ENCODE measurements around the gene ARF1. TPM values are rescaled to one million over a fixed set of nuclear protein-coding genes. Genes with fewer than 3 reads are reported as not detected.

ARF1 gene
- total and polyA plus RNA-seq, 9 donors: 109 to 313 (median 284) TPM

- DNase-seq: no peak
- Histone ChIP-seq H3K36me3 (ENCODE audit: control insufficient read depth, insufficient read depth, low read length) (no peaks in the 10 kb centered on the region), H3K27me3 (ENCODE audit: control insufficient read depth, insufficient read depth, low read length) (peaks cover 6% of the 10 kb centered on the region), H3K4me3 (ENCODE audit: low read length) (no peak overlapping the region), H3K4me1 (ENCODE audit: control insufficient read depth, insufficient read depth, low read length) (peaks cover 18% of the 10 kb centered on the region), H3K27ac (ENCODE audit: low read length) (no peak overlapping the region), H3K9me3 (replicated peaks; ENCODE audit: control insufficient read depth, low read depth, low read length) (no peaks in the 10 kb centered on the region)
- WGBS (ENCODE audit: insufficient coverage): 60% methylated on average over 8 of the region's 10 CpGs
Measured at GRCh38 chr1:228077565-228078330, 4.8 kb upstream of the ARF1 start.

GRCh38 chr1:228079013-228079412 is 3.5 kb upstream of the ARF1 start:
- Histone ChIP-seq H3K27me3 (ENCODE audit: control insufficient read depth, insufficient read depth, low read length) (peaks cover 3% of the 10 kb centered on the region), H3K36me3 (ENCODE audit: control insufficient read depth, insufficient read depth, low read length) (no peaks in the 10 kb centered on the region), H3K9me3 (replicated peaks; ENCODE audit: control insufficient read depth, low read depth, low read length) (no peaks in the 10 kb centered on the region), H3K4me1 (ENCODE audit: control insufficient read depth, insufficient read depth, low read length) (peaks cover 15% of the 10 kb centered on the region), H3K4me3 (ENCODE audit: low read length) (no peak overlapping the region), H3K27ac (ENCODE audit: low read length) (no peak overlapping the region)
- DNase-seq: no peak
- 87% methylated on average over 5 of the region's 7 CpGs for WGBS (ENCODE audit: insufficient coverage)

- Histone ChIP-seq H3K4me1 (ENCODE audit: control insufficient read depth, insufficient read depth, low read length) (peaks cover 18% of the 10 kb centered on the region), H3K27me3 (ENCODE audit: control insufficient read depth, insufficient read depth, low read length) (peaks cover 3% of the 10 kb centered on the region), H3K27ac (ENCODE audit: low read length) (no peak overlapping the region), H3K36me3 (ENCODE audit: control insufficient read depth, insufficient read depth, low read length) (no peaks in the 10 kb centered on the region), H3K4me3 (ENCODE audit: low read length) (no peak overlapping the region), H3K9me3 (replicated peaks; ENCODE audit: control insufficient read depth, low read depth, low read length) (no peaks in the 10 kb centered on the region)
- 81% methylated on average over 5 of the region's 7 CpGs for WGBS (ENCODE audit: insufficient coverage)
- DNase-seq: no peak
Measured at GRCh38 chr1:228079601-228080263, 2.8 kb upstream of the ARF1 start.

GRCh38 chr1:228081144-228081543 is 1.4 kb upstream of the ARF1 start:
- 43% methylated on average over 1 of the region's 7 CpGs for WGBS (ENCODE audit: insufficient coverage)
- H3K27ac ChIP-seq (ENCODE audit: low read length): no peak overlapping the region
- DNase-seq: no peak
- H3K4me3 ChIP-seq (ENCODE audit: low read length): peak overlapping the region; percentile 66
- peaks cover 32% of the 10 kb centered on the region for H3K4me1 ChIP-seq (ENCODE audit: control insufficient read depth, insufficient read depth, low read length)
- no peaks in the 10 kb centered on the region for H3K36me3 ChIP-seq (ENCODE audit: control insufficient read depth, insufficient read depth, low read length)
- no peaks in the 10 kb centered on the region for H3K9me3 ChIP-seq (replicated peaks; ENCODE audit: control insufficient read depth, low read depth, low read length)
- H3K27me3 ChIP-seq (ENCODE audit: control insufficient read depth, insufficient read depth, low read length): no peaks in the 10 kb centered on the region

DNA sequence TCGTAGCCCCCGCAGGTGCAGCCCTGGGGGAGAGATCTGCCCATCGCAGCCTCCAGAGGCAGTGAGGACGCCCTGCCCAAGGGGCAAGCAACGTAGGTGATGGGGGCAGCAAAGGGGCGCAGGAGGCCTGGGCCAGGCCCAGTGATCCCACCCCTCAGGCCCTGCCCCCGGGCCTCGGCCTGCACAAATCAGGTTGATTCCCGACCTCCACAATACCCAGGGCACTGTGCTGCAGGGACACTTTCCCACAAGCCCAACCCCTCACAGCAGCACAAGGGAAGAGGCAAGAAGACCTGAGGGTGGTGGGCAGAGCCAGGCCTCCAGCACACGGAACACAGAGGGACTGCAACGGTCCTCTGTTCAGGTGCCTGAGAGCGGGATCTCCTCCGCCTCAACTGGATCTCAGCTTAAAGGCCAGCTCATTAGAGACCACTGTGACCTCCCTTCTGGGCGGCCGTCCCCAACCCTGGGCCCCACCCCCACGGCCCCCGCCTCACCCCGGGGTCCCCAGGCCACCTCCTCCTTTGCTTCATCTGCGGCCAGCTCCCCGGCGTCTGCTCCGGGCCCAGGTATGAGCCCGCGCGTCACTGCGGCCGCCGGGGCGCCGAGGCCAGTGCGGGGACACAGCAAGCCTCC is 812 bp upstream of the ARF1 start:
- Histone ChIP-seq H3K4me3 (ENCODE audit: low read length) (peak overlapping the region; percentile 66), H3K9me3 (replicated peaks; ENCODE audit: control insufficient read depth, low read depth, low read length) (no peaks in the 10 kb centered on the region), H3K36me3 (ENCODE audit: control insufficient read depth, insufficient read depth, low read length) (no peaks in the 10 kb centered on the region), H3K27me3 (ENCODE audit: control insufficient read depth, insufficient read depth, low read length) (no peaks in the 10 kb centered on the region), H3K27ac (ENCODE audit: low read length) (no peak overlapping the region), H3K4me1 (ENCODE audit: control insufficient read depth, insufficient read depth, low read length) (peaks cover 36% of the 10 kb centered on the region)
- WGBS (ENCODE audit: insufficient coverage): 8% methylated on average over 26 of the region's 31 CpGs
- DNase-seq: peak; percentile 46

DNA sequence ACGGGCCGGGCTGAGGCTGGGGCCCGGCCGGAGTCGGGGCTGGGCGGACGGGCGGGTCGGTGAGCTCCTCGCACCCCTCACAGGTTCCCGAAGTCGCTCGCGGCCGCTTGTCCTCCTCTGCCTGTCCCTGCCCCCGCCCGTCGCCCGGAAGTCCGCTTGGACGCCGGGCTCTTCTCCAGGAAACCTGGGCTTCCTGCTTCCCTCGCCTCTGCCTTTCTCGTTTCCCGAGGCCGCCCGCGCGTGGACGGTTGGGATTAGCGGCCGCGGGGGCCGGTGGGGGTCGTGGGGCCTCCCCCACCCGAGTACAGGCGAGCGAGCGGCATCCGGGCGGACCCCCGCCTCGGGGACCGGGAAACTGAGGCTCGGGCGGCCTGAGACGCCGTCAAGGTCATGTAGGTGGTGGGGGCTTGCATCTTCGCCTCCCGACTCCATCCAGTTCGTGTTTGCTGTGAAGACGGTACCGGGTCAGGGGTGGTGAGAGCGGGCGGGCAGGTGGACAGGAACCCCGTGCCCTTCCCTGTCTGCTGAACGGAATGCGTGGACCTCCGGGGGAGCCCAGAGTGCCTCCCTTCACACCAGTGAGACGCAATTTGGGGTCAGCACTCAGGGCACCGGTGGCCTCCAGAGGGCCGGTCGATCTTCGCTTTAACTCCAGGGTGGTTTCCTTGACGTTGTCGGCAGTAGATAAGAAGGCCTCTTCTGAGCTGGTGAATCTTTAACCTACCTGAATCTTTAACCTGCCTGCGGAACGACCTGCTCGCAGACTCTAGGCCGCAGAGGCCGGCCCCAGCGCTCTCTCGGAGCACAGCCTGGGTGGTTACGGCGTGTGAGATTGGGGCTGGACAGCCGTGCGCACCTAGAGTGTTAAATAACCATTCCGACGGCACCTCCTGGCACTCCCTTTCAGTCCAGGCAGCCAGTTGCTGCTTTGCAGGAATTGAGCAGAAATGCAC is 686 bp downstream of the ARF1 start:
- Histone ChIP-seq H3K4me3 (ENCODE audit: low read length) (peak overlapping the region; percentile 97), H3K4me1 (ENCODE audit: control insufficient read depth, insufficient read depth, low read length) (peaks cover 49% of the 10 kb centered on the region), H3K27me3 (ENCODE audit: control insufficient read depth, insufficient read depth, low read length) (no peaks in the 10 kb centered on the region), H3K27ac (ENCODE audit: low read length) (peak overlapping the region; percentile 88), H3K9me3 (replicated peaks; ENCODE audit: control insufficient read depth, low read depth, low read length) (no peaks in the 10 kb centered on the region), H3K36me3 (ENCODE audit: control insufficient read depth, insufficient read depth, low read length) (peaks cover 2% of the 10 kb centered on the region)
- WGBS (ENCODE audit: insufficient coverage): under 1% methylated on average over 63 of the region's 79 CpGs
- DNase-seq: peak; percentile 83

- peak; percentile 64 for DNase-seq
- peak overlapping the region; percentile 88 for H3K27ac ChIP-seq (ENCODE audit: low read length)
- peak overlapping the region; percentile 97 for H3K4me3 ChIP-seq (ENCODE audit: low read length)
- H3K9me3 ChIP-seq (replicated peaks; ENCODE audit: control insufficient read depth, low read depth, low read length): no peaks in the 10 kb centered on the region
- H3K27me3 ChIP-seq (ENCODE audit: control insufficient read depth, insufficient read depth, low read length): no peaks in the 10 kb centered on the region
- 1% methylated on average over 15 of the region's 17 CpGs for WGBS (ENCODE audit: insufficient coverage)
- H3K36me3 ChIP-seq (ENCODE audit: control insufficient read depth, insufficient read depth, low read length): peaks cover 7% of the 10 kb centered on the region
- H3K4me1 ChIP-seq (ENCODE audit: control insufficient read depth, insufficient read depth, low read length): peaks cover 55% of the 10 kb centered on the region
Measured at GRCh38 chr1:228083871-228084278, 1.4 kb downstream of the ARF1 start.

DNA sequence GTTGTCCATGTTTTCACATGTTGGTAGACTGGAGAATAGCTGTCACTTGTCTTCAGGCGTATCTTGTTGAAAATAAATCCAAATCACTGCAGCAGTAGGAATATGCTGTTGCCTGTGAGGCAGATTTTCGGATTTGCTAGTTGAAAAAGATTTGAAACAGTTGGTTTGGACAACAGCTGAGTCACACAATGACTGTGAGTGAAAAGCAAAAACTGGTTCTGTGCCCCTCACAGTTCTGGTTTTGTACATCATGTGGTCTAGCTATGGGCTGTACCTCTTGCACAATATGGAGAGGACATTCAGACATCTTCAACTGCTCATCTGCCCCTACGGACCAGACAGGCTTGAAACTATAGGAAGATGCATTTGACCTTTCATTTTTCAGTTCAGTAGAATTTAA is 1.8 kb downstream of the ARF1 start:
- H3K4me3 ChIP-seq (ENCODE audit: low read length): peak overlapping the region; percentile 97
- peaks cover 60% of the 10 kb centered on the region for H3K4me1 ChIP-seq (ENCODE audit: control insufficient read depth, insufficient read depth, low read length)
- peak overlapping the region; percentile 88 for H3K27ac ChIP-seq (ENCODE audit: low read length)
- WGBS (ENCODE audit: insufficient coverage): 20% methylated on average over 2 of the region's 3 CpGs
- H3K27me3 ChIP-seq (ENCODE audit: control insufficient read depth, insufficient read depth, low read length): no peaks in the 10 kb centered on the region
- peaks cover 10% of the 10 kb centered on the region for H3K36me3 ChIP-seq (ENCODE audit: control insufficient read depth, insufficient read depth, low read length)
- H3K9me3 ChIP-seq (replicated peaks; ENCODE audit: control insufficient read depth, low read depth, low read length): no peaks in the 10 kb centered on the region
- no peak for DNase-seq

DNA sequence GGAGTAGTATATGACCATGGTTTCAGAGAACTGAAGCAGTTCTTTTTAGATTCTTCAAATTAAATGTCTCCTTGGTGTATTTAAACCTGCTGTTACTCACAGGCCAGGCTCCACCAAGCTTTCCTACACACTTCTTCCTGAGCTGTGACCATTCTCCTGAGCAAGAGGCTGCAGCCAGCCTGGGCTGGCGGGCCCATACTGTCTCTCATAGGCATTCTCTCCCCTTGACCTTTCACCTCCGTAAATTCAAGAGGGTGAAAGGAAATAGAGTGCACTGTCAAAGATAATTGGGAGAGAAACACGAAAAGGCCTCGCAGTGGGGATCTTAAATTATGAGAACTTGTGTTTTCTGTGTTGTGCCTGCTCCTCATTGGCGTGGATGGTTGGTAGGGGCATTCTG is 2.3 kb downstream of the ARF1 start:
- Histone ChIP-seq H3K4me3 (ENCODE audit: low read length) (no peak overlapping the region), H3K27ac (ENCODE audit: low read length) (peak overlapping the region; percentile 21), H3K4me1 (ENCODE audit: control insufficient read depth, insufficient read depth, low read length) (peaks cover 65% of the 10 kb centered on the region), H3K9me3 (replicated peaks; ENCODE audit: control insufficient read depth, low read depth, low read length) (no peaks in the 10 kb centered on the region), H3K36me3 (ENCODE audit: control insufficient read depth, insufficient read depth, low read length) (peaks cover 11% of the 10 kb centered on the region), H3K27me3 (ENCODE audit: control insufficient read depth, insufficient read depth, low read length) (no peaks in the 10 kb centered on the region)
- DNase-seq: no peak
- 58% methylated on average over 3 of the region's 5 CpGs for WGBS (ENCODE audit: insufficient coverage)

All from muscle of leg (tissue), 11 donors.